Endothelial cell of umbilical vein (primary cell): ENCODE results near the gene SCN10A. TPM values are rescaled to one million over a fixed set of nuclear protein-coding genes. Genes with fewer than 3 reads are reported as not detected.

Experiments
- BruUV-seq: library from RNA; stranded (reverse); fragments of 400-500 nt; replicated peaks from 2 replicates; lab custom pipeline; 2021; lab: Mats Ljungman, UMichigan
- CTCF ChIA-PET: fragments of 300-600, 350-600 bp; sonication (Branson Sonifier 250); formaldehyde crosslinking; loops from one replicate; lab custom pipeline; 2021; ENCODE audit warnings: antibody characterized with exemption, inconsistent platforms; lab: Charles Lee
- POLR2A ChIA-PET: fragments of 300-600, 350-600 bp; sonication (Branson Sonifier 250); formaldehyde crosslinking; loops from one replicate; lab custom pipeline; 2021; ENCODE audit warnings: antibody characterized with exemption, inconsistent platforms; lab: Charles Lee
- DNase-seq: peaks from one replicate; pipeline ENCODE4 v3.0.0-alpha.2; 2011; ENCODE audit warnings: low read depth, low spot score
- FAIRE-seq: peaks from 2 replicates; lab custom pipeline; 2011; peaks lifted over from hg19 to GRCh38; lab: Jason Lieb, UNC
- H2AFZ ChIP-seq: 2 replicates; pipeline ENCODE4 v1.6.0; 2012; ENCODE audit warnings: low read depth, low read length, control low read depth, inconsistent platforms
- H3K27ac ChIP-seq: 2 replicates; pipeline ENCODE4 v1.5.1; 2011; ENCODE audit warnings: low read depth, mild to moderate bottlenecking, control low read depth, low read length, moderate library complexity; ENCODE audit not compliant: insufficient read depth
- H3K27me3 ChIP-seq, 2 experiments: 2 replicates each; pipeline versions ENCODE4 v1.6.0 to v1.6.1; 2011; ENCODE audit warnings: low read length in 2 of 2, mixed read lengths in 1 of 2; ENCODE audit not compliant: control insufficient read depth in 2 of 2, insufficient read depth in 2 of 2
- H3K36me3 ChIP-seq, 2 experiments: 2 replicates in 1 of 2; 3 replicates in 1 of 2; pipeline ENCODE4 v1.5.1; 2011; ENCODE audit warnings: low read length in 2 of 2, mild to moderate bottlenecking in 1 of 2, moderate library complexity in 1 of 2; ENCODE audit not compliant: control insufficient read depth in 2 of 2, insufficient read depth in 2 of 2; ENCODE audit errors: extremely low read depth in 1 of 2
- H3K4me1 ChIP-seq: 3 replicates; pipeline ENCODE4 v1.5.1; 2011; ENCODE audit warnings: mild to moderate bottlenecking, low read length; ENCODE audit not compliant: control insufficient read depth, insufficient read depth; ENCODE audit errors: extremely low read depth
- H3K4me2 ChIP-seq: 2 replicates; pipeline ENCODE4 v1.6.1; 2011; ENCODE audit warnings: low read length, control low read depth, mixed read lengths; ENCODE audit not compliant: insufficient read depth
- H3K4me3 ChIP-seq, 3 experiments: fragments of 200-600 bp in 1 of 3; sonication (generic), shearing (Covaris generic) in 1 of 3; replicated peaks in 1 of 3; 2 replicates each; pipeline ENCODE4 v1.5.1; 2011 to 2016; ENCODE audit warnings: control low read depth in 3 of 3, low read length in 3 of 3, mild to moderate bottlenecking in 2 of 3, inconsistent platforms in 1 of 3, low read depth in 1 of 3, moderate library complexity in 1 of 3; ENCODE audit not compliant: insufficient read depth in 1 of 3
- H3K79me2 ChIP-seq: 2 replicates; pipeline ENCODE4 v1.6.0; 2012; ENCODE audit warnings: low read length, inconsistent platforms; ENCODE audit not compliant: control insufficient read depth, insufficient read depth
- H3K9ac ChIP-seq: replicated peaks from 2 replicates; pipeline ENCODE3; 2011; ENCODE audit warnings: low read length, control low read depth; ENCODE audit not compliant: insufficient read depth; ENCODE audit errors: extremely low read depth
- H3K9me1 ChIP-seq: replicated peaks from 3 replicates; pipeline ENCODE4 v1.6.0; 2011; ENCODE audit warnings: mild to moderate bottlenecking, low read length; ENCODE audit not compliant: control insufficient read depth, insufficient read depth; ENCODE audit errors: extremely low read depth
- H3K9me3 ChIP-seq: replicated peaks from 2 replicates; pipeline ENCODE4 v1.5.1; 2012; ENCODE audit warnings: low read length, inconsistent platforms; ENCODE audit not compliant: control insufficient read depth, insufficient read depth
- H4K20me1 ChIP-seq: replicated peaks from 2 replicates; pipeline ENCODE3; 2011; ENCODE audit warnings: mild to moderate bottlenecking, low read length; ENCODE audit not compliant: control insufficient read depth, insufficient read depth; ENCODE audit errors: extremely low read depth
- CTCF ChIP-seq, 2 donors: IDR thresholded peaks; 1 replicate in 1 of 2; 2 replicates in 1 of 2; pipeline ENCODE4 v1.5.1; 2011; ENCODE audit warnings: low read length in 2 of 2, mild to moderate bottlenecking in 2 of 2, moderate library complexity in 2 of 2, control low read depth in 1 of 2, inconsistent platforms in 1 of 2, low read depth in 1 of 2; ENCODE audit not compliant: insufficient read depth in 1 of 2; ENCODE audit errors: extremely low read depth in 1 of 2
- EZH2 ChIP-seq: IDR thresholded peaks from 2 replicates; pipeline ENCODE4 v1.6.1; 2012; ENCODE audit warnings: borderline replicate concordance, low read depth, mild to moderate bottlenecking, moderate library complexity, low read length, inconsistent platforms; ENCODE audit not compliant: severe bottlenecking
- FOS ChIP-seq: IDR thresholded peaks from 2 replicates; pipeline ENCODE4 v1.6.1; 2011; ENCODE audit warnings: mild to moderate bottlenecking, low read length, moderate library complexity, borderline replicate concordance; ENCODE audit not compliant: insufficient read depth
- GATA2 ChIP-seq: IDR thresholded peaks from 2 replicates; pipeline ENCODE4 v1.7.0; 2011; ENCODE audit warnings: low read depth, mild to moderate bottlenecking, moderate library complexity, mixed read lengths, low read length; ENCODE audit not compliant: insufficient read length, insufficient read depth
- JUN ChIP-seq: IDR thresholded peaks from 2 replicates; pipeline ENCODE4 v1.6.1; 2011; ENCODE audit warnings: borderline replicate concordance, low read depth; ENCODE audit not compliant: insufficient read length, insufficient read depth
- MAX ChIP-seq: IDR thresholded peaks from 2 replicates; pipeline ENCODE4 v1.6.1; 2011; ENCODE audit not compliant: insufficient read depth, insufficient read length
- MYC ChIP-seq: IDR thresholded peaks from one replicate; pipeline ENCODE4 v1.6.1; 2011; ENCODE audit warnings: mild to moderate bottlenecking, low read depth, low read length
- POLR2A ChIP-seq: IDR thresholded peaks from 2 replicates; pipeline ENCODE4 v1.6.1; 2012; ENCODE audit warnings: low read depth, mild to moderate bottlenecking, control low read depth, low read length
- POLR2AphosphoS5 ChIP-seq: IDR thresholded peaks from 2 replicates; pipeline ENCODE4 v1.6.1; 2012; ENCODE audit warnings: low read depth, mild to moderate bottlenecking, control low read depth, low read length, moderate library complexity; ENCODE audit not compliant: insufficient read depth
- dilution Hi-C: fragments of 300-500 bp; cut with MboI; formaldehyde crosslinking; loops from one replicate; pipeline ENCODE4 v1.15.0; 2019; ENCODE audit warnings: low sequenced_read_pairs; ENCODE audit not compliant: extremely low pct_ligation_motif_present
- intact Hi-C: fragments of 100-400 bp; cut with micrococcal nuclease; formaldehyde crosslinking; loops from one replicate; pipeline ENCODE4 v1.10.0; 2022
- polyA plus RNA-seq, 4 experiments: library from polyadenylated mRNA; depleted of rRNA in 3 of 4; stranded (reverse) in 3 of 4; unstranded in 1 of 4; fragments of >200 nt; gene quantifications; 2 replicates each; pipeline versions ENCODE4 v1.2.1 to v1.2.3, GENCODE V29; 2011 to 2012; ENCODE audit warnings: missing spikeins in 1 of 4
- total RNA-seq: library from RNA; stranded (reverse); gene quantifications from 2 replicates; pipeline ENCODE4 v1.2.3, GENCODE V29; 2021

Gene SCN10A
- total and polyA plus RNA-seq, 2 donors (not counting 3 experiments of a cell fraction or from before 2014, with no cell fraction given), result 0.07 TPM; not detected in 1

DNA sequence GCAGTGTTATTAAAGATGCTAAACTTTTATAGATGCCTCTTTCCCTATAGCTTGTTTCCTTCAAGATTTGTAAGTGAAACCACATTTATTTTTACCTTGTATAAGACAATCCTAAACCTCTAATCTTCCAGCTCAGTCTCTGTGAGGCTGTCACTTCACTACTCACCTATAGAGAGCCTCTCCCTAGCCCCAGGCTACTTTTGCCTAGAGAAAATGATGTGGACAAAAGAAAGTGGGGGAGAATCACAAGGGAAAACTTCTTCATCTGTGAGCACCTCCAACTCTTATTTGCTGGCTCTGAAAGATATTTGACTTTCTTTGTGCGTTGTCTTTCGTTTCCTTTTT is 91.7 kb downstream of the SCN10A start:
- Histone ChIP-seq H3K9me1 (no peaks in the 10 kb centered on the region), H3K27me3 (no peaks in the 10 kb centered on the region), H3K27ac (peak overlapping the region; percentile 95), H3K4me2 (no peak overlapping the region), H4K20me1 (no peaks in the 10 kb centered on the region), H3K9ac (no peak overlapping the region), H2AFZ (no peak overlapping the region), H3K36me3 (no peaks in the 10 kb centered on the region), H3K79me2 (no peaks in the 10 kb centered on the region), H3K4me3 (no peak overlapping the region), H3K9me3 (no peaks in the 10 kb centered on the region), H3K4me1 (peaks cover 65% of the 10 kb centered on the region)
- no peak for TF ChIP-seq FOS
- TF ChIP-seq MAX, result no peak
- no peak for TF ChIP-seq POLR2A
- TF ChIP-seq GATA2, result no peak
- TF ChIP-seq JUN, result no peak
- no peak for TF ChIP-seq EZH2
- TF ChIP-seq CTCF (IDR thresholded peaks at IDR 0.05; ENCODE audit: extremely low read depth in 1 of 2, insufficient read depth in 1 of 2, low read depth in 1 of 2, low read length in 2 of 2), result no peak
- no peak for TF ChIP-seq MYC
- no peak for TF ChIP-seq POLR2AphosphoS5
- no peak for DNase-seq
- dilution Hi-C loops (no loop called here), intact Hi-C loops (loop anchor here (5.0 to 10.0 kb wide), 2 partner anchors 72 to 420 kb away; no protein-coding TSS in a partner anchor)
- no TSS peak for BruUV-seq
- ChIA-PET CTCF (interaction anchor here (1.0 to 4.8 kb wide), 8 partner anchors 12 to 275 kb away, joined by 3 to 19 read pairs (median 3); no protein-coding TSS in a partner anchor), POLR2A (no interaction called here)
- no peak for FAIRE-seq
